HL-60/S4 treated with phorbol 12-myristate 13-acetate at 8.2 ng/mL for 4 days and 3 days (cell line): Measurements from ENCODE around the gene HOXC13.

Experiments
- in situ Hi-C: fragments of 300-500 bp; cut with MboI; formaldehyde crosslinking; loops from 2 replicates; pipeline ENCODE4 v1.15.0; 2022; ENCODE audit warnings: low sequenced_read_pairs

HOXC13 gene

DNA sequence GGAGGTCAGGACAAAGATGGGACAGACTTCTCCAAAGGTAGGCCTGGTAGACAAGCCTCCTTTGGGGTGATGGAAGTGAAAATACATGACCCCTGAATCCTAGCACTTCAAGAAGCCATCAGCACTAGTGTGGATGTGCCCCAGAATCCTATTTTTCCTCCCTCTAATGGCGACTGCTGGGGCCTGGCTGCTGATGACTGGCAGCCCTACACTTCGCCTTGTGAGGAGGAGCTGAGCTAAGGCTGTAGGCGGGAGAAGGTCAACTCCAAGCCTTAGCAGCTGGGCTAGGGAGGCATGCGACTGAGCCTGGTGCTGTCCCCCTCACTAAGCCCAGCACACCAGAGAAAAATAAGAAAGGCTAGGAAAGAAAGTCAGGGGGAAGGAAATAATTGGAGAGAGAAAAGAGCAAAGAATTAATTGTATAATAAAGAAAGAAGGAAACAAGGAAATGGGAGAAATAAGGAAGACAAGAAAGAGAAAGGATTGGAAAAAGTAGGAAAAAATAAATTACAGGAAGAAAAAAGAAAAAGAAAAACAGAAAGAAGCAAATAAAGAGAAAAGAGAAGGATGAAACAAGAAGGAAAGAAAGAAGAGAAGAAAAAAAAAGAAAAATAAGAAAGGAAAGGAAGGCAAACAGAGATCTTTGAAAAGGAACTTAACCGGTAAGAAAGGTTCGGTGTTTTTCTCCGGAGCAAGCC lies 41.6 kb downstream of the HOXC13 start:
- in situ Hi-C loops: loop anchor here (25.0 kb wide), 1 partner anchor 382 kb away; the partner anchor contains the start of gene GPR84

DNA sequence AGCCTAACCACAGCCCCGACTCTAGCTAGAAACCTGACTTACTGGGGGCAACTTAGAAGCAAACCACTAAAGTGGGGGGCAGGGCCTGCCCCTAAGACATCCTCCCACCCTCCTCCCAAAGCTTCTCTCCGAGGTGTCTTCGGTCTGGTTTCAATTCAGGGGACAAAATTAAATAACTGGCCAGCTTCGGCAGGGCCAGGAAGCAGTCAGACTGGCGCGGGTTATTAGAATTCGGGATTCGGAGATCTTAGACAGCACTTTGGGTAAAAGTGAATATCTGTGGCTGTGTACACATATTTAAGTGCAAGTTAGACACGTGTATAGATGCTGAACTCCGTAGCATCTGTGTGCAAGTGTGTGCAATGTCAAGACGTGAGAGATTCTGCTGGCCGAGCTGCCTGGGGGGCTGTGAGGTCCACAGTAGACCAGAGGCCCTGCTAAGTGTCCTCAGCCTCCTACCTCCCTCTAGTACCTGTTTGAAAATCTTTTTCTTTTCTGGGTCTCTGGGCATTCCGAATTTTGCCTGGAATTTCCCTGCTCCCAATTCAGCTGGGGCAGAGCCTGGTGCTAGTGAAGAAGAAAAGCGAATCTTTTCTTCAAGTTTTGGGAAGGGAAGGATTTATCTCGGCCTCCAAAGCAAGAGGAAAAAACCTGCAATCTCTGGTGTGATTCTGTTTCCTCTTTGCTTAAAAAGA lies 42.3 kb downstream of the HOXC13 start:
- in situ Hi-C loops: loop anchor here (25.0 kb wide), 1 partner anchor 381 kb away; the partner anchor contains the start of gene GPR84

DNA sequence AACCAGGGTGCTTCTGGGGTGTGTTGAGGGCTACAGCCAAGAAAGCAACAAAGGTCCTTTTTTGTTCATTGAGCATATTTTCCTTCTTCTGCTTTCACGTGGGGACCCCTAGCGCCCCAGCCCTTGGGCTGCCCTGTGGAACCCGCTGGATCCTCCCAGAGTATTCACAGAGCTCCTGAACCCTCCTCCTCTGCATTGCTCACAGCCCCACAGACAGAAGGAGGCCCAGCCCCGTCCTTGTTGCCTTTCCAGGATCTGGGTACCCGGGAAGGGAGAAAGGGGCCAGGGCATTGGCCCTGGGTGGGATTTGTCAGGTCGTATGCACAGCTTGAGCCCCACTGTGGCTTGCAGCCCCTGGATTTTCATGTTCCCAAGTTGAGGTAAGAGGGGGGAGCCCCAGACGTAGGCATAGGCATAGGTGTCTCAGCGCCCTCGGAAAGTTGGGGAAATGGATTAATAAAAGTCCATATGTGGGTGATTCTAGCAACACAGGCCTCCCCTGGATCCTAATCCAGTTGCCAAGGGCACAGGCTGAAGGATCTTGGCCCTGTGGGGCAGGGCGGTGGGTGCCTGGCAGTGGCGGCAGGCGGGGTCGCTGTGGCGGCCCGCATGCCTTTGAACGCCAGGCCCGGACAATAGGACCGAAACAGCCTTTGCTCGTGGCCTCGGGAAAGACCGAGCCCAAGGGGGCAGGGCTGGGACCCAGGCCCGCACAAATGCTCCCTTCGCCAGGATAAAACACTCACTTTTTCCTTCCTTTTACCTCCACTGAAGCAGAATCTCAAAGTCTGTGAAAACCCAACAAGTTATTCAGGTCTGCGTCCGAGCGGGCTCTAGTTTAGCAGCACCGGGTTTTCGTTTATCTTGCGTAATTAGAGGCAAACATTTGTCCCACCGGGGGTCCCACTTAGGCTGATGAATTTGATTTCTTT lies 43.3 kb downstream of the HOXC13 start:
- in situ Hi-C loops: loop anchor here (25.0 kb wide), 1 partner anchor 380 kb away; the partner anchor contains the start of gene GPR84

DNA sequence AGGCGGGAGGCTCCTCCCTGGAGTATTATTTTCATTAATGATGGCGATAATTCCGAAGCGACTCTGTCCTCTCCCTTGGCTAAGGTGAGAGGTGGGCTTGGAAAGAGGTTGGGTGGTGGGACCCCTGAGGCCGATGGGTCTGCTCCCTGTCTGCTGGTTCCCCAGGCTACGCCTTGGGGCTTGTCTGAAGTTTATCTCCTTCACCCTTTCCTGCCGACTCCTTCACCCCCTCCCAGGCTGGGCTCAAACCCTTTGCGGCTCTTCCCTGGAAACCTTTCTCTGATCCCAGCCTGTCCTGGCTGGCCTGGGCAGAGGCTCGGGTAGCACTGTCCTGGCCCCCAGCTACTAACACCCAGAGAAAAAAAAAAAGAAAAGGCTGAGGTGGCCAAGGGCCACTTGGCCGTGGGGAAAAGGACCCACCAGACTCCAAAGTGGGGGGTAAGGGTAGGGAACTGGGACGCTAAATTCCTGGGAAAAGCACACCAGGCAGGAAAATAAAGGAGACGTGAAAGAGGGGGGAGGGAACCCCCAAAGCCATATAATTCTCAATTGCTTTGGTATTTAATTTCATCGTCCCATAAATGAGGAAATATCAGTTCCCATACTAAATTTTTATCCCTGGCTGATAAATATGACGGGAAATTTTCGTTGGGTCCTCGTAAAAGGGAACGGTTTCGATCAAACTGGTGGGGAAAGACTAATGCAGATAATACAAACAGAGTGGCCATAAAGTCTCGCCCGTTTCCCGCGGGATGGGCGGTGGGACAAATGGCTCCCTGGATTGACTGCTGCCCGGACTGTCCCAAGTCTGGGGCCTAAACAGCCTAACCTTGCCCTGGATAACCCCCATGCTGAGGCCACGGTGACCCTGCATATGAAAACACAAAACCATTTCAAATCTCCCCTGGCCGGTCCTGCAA lies 44.3 kb downstream of the HOXC13 start:
- in situ Hi-C loops: loop anchor here (25.0 kb wide), 1 partner anchor 379 kb away; the partner anchor contains the start of gene GPR84

DNA sequence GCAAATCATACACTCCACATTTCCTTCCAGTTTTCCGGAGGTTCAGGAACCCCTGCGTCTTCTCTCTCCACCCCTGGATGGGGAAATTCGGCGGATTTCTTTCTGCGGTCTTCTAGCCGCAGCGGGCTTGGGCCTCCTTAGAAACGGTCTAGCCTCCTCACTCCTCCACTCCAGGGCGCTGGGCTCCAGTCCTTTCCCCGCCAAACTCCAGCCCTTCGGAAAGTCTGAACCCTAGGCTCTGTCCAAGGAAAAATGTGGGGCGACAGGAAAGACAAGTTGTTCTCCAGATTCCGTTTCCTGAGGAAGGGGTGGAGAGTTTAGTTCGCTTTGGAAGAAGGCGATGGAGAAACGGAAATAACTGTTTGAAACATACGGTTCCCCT lies 44.9 kb downstream of the HOXC13 start:
- in situ Hi-C loops: loop anchor here (25.0 kb wide), 1 partner anchor 379 kb away; the partner anchor contains the start of gene GPR84

DNA sequence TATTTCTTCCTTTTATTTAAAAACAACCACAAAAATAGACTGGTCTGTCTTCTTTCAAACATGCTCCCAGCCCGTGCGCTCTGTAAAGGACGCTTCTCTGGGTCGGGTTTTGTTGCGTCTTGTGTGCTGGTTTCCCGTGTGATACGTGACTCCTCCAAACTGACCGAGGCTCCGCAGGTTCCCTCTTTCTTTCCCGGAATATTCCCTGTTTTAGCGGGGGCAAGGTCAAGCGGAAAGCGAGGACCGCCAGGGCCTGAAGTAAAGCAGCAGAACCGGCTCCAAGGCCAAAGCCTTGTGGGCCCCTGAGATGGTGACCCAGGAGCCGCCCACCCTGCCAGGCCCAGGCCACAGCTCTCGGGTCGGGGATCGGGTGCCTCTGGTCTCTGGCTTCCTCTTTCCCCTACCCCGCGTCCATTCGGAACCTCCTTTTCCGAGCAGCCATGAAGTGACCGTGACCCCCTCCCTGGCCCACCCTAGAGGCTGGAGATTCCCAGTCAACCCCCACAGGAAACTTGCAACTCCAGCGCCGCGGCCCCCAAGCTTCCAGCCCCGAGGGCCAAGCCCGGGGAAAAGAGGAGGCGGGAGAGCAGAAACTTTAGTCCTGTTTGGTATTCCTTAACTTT lies 45.4 kb downstream of the HOXC13 start:
- in situ Hi-C loops: loop anchor here (25.0 kb wide), 1 partner anchor 378 kb away; the partner anchor contains the start of gene GPR84

DNA sequence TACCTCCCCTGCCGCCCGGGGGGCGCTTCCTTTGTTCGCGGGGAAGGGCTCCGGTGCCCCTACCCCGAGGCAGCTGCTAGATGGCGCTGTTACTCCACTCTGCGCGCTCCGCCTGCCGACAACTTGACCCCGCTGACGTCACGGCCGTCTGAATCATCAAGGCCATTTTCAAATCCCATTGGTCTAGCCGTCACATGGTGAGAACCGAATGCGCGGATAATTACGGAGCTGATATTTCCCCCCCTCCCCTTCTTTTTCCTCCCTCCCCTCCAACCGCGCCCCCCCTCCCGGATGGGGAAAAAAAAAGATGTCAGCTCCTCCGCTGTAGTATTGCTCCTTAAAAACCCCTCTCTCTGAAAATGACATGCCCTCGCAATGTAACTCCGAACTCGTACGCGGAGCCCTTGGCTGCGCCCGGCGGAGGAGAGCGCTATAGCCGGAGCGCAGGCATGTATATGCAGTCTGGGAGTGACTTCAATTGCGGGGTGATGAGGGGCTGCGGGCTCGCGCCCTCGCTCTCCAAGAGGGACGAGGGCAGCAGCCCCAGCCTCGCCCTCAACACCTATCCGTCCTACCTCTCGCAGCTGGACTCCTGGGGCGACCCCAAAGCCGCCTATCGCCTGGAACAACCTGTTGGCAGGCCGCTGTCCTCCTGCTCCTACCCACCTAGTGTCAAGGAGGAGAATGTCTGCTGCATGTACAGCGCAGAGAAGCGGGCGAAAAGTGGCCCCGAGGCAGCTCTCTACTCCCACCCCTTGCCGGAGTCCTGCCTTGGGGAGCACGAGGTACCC lies 46.5 kb downstream of the HOXC13 start, which contains the start of gene HOXC10:
TSS of gene HOXC10 (plus strand) at position 246 of the 791 bp plus-strand sequence. CDS start at position 360, 114 bp downstream.
- in situ Hi-C loops: loop anchor here (25.0 kb wide), 1 partner anchor 377 kb away; the partner anchor contains the start of gene GPR84

DNA sequence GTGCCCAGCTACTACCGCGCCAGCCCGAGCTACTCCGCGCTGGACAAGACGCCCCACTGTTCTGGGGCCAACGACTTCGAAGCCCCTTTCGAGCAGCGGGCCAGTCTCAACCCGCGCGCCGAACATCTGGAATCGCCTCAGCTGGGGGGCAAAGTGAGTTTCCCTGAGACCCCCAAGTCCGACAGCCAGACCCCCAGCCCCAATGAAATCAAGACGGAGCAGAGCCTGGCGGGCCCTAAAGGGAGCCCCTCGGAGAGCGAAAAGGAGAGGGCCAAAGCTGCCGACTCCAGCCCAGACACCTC lies 47.0 kb downstream of the HOXC13 start:
- in situ Hi-C loops: loop anchor here (25.0 kb wide), 1 partner anchor 377 kb away; the partner anchor contains the start of gene GPR84

DNA sequence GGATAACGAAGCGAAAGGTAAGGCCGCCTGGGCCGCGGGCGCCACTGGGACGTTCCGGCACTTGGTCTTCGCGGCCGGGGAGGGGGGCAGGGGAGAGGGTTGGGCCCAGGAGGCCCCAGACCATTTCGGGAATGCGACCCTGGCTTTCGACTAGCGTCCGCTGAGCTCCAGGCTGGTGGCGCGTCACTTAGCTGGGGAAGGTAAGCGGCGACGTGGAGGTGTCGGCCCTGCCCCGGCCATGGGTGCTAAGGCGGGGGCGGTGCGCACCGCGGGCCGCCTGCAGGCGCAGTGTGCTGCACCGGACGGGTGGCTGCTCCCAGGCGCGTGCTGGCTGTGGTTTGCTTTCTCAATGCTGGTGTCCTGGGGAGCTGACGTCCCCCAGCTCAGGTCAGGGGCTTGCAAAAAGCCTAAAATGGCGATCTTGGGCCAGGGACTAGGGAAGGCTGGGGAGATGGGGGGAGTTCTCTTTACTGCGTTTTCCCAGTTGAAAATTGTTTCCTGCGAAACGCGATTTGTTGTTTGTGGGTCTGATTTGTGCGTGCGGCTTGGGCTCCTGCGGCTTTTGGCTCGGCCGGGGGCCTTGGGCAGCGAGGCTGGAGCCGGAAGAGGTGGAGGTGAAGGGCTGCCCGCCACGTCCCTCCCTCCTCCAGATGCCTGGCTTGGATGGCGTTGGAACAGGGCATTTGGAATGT lies 47.5 kb downstream of the HOXC13 start:
- in situ Hi-C loops: loop anchor here (25.0 kb wide), 1 partner anchor 376 kb away; the partner anchor contains the start of gene GPR84

DNA sequence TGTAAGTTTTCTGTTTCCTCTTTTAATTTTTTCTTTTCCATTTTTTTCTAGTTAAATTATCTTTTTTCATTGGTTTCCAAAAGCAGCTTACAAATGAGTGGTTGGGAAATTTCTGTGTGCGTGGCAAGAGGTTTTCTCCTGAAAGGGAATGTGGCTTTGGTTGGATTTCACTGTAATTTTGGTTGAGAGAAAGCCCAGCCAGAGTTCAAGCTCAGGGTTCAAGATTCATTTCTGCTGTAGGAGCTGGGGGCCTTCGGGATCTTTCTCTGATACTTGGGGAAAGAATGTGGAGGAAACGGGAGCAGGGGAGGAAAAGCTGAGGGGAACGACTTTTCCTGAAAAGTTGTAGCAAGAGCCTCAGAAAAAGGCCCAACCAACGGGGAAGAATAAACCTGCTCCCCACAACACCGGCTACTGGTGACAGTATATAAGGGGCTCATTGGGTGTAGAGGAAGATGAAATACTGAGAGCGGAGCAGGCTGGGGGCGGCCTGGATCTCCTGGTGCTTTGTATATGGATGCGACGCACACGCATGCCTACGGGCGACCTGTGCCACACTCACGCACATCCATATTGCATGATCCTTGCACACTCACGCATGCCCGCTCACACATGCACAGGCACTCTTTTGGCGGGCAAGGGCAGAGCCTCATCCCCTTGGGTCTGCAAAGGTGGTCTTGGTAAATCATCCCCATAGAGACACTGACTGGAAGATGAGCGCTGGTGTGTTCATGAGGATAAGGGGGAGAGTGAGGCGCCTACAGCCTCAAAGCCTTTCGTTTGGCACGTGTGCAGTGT lies 48.3 kb downstream of the HOXC13 start:
- in situ Hi-C loops: loop anchor here (25.0 kb wide), 1 partner anchor 375 kb away; the partner anchor contains the start of gene GPR84

DNA sequence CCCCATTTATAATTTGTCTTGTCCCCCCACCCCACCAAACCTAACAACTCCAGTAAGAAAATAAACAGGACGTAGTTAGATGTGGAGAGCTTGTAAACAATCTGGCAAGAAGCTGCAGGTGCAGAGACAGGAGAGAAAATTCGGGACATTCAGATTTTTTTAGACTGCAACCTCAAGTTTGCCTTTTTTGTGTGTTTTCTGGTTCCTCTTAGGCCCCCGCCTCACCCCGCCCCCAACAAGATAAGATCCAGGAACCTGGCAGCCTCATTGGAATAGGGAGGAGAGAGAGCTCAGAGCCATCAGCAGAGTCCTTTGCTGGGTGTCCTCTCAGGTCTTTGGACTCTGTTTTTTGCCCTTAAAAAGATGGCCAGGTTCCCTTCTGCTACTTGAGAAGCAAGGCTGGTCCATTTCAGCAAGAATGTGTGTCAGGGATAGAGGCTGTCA lies 49.2 kb downstream of the HOXC13 start:
- in situ Hi-C loops: loop anchor here (25.0 kb wide), 1 partner anchor 374 kb away; the partner anchor contains the start of gene GPR84

DNA sequence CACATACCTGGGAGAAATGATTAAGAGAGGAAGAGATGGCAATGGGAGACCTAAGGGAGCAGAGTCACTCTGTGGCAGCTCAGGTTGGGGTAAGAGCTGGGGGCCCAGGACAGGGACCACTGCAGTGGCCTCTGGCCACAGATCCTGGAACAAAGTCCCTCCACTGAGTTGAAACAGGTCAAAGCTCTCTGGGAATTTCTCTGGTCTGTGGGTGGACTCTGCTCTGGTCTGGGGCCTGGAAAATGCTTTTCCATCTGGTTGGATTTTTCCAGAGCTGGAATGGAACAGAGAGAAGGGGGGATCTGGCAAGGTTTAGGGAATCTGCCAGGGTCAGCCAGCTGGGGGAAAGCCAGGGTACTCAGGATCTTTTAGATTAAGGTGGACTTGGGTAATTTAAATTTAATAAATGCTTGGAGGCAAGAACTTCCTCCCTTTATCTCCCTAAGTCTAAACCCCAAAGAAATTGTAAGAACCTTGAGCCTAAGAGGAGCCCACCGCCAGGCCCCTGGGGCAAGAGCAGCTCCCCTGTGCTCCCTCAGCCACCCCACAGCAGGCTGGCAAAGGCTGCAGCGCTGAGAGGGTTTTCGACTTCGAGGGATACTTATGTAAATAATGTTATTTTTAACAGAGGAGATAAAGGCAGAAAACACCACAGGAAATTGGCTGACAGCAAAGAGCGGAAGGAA lies 50.1 kb downstream of the HOXC13 start:
- in situ Hi-C loops: loop anchor here (25.0 kb wide), 1 partner anchor 374 kb away; the partner anchor contains the start of gene GPR84

DNA sequence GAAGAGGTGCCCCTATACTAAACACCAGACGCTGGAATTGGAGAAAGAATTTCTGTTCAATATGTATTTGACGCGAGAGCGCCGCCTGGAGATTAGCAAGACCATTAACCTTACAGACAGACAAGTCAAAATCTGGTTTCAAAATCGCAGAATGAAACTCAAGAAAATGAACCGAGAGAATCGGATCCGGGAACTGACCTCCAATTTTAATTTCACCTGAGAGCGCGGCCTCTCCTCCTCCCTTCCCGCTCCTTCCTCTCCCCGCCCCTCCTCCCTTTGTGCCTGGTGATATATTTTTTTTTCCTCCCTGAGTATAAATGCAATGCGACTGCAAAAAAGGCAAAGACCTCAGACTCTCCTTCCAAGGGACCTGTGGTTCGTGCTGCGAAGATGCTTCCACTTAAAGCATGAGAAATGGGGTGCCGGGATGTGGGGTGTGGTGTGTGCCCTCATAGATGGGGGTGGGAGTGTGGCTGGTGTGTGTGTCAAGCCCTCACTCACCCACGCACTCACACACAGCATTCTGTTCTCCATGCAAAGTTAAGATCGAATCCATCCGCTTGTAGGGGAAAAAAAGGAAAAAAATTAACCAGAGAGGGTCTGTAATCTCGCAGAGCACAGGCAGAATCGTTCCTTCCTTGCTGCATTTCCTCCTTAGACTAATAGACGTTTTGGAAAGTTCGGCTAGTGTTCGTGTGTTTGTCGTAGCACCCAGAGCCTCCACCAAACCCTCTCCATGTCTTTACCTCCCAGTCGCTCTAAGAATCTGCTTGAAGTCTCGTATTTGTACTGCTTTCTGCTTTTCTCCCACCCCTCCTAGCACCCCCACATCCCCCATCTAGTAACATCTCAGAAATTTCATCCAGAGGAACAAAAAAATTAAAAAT lies 50.8 kb downstream of the HOXC13 start:
- in situ Hi-C loops: loop anchor here (10.0 to 25.0 kb wide), 2 partner anchors 225 to 373 kb away; partner anchors contain the start of gene GPR84

DNA sequence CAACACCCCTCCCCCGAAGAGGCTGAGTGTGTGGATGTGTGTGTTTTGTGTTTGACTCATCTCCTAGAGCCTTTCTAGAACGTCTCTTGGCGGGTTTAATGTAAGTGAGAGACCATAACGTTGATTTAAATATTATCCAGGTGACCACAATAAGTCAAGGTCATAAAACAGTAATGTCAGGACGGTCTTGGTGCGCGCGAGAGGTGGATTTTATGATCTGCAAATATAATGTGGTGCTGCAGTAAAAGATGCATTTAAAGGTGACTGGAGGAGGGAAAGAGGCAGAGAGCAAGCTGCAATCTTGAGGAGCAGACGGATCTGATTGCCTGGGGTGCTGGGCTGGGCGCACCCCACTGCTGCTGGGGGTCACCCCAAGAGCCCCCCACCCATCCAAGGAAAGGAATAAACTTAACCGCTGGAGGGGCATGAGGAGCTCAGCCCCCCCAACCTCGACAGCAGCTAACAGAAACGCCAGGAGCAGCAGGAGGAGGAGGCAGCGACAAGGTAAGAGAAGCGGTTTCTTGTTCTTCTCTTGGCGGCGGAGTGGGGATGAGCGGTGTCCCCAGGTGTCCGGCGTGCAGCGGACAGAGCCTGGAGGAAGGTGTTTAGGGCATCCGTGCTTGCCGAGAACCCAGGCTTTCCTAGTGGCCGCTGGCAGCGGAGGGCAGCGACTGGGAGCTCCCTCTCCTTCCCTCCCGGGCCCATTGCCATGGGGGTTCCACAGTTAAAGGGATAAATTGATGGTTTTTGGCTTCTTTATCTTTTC lies 51.9 kb downstream of the HOXC13 start:
- in situ Hi-C loops: loop anchor here (10.0 to 25.0 kb wide), 2 partner anchors 224 to 372 kb away; partner anchors contain the start of gene GPR84
